ENCODE measurements around the gene EXT2.

DNA sequence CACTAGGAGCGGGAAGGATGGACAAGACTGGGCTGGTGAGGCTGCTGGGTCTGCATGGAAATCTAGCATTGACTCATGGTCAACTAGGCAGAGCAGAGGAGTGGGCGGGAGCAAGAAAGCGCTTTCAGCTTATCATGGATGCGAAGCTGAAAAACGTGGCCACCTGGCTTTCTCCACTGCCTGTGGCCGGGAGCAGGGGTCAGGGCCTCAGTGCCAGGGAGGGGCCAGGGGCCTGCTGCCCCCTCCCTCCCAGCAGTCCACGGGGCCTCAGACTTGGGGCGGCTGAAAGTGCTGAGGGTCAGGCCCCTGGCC lies 168.9 kb downstream of the EXT2 start:
- TF ChIP-seq EZH2phosphoT487 (IDR thresholded peaks at IDR 0.05; ENCODE audit: low read length) (no peak), EZH2 (optimal IDR thresholded peaks at IDR 0.05; ENCODE audit: low read depth, low read length) (no peak)

Measured in MM.1S (cell line).